ENCODE data around the gene M1AP. TPM values are rescaled to one million over a fixed set of nuclear protein-coding genes. Genes with fewer than 3 reads are reported as not detected.

M1AP gene
- total and polyA plus RNA-seq, 10 donors = 0.26 to 2.0 (median 0.65) TPM

DNA sequence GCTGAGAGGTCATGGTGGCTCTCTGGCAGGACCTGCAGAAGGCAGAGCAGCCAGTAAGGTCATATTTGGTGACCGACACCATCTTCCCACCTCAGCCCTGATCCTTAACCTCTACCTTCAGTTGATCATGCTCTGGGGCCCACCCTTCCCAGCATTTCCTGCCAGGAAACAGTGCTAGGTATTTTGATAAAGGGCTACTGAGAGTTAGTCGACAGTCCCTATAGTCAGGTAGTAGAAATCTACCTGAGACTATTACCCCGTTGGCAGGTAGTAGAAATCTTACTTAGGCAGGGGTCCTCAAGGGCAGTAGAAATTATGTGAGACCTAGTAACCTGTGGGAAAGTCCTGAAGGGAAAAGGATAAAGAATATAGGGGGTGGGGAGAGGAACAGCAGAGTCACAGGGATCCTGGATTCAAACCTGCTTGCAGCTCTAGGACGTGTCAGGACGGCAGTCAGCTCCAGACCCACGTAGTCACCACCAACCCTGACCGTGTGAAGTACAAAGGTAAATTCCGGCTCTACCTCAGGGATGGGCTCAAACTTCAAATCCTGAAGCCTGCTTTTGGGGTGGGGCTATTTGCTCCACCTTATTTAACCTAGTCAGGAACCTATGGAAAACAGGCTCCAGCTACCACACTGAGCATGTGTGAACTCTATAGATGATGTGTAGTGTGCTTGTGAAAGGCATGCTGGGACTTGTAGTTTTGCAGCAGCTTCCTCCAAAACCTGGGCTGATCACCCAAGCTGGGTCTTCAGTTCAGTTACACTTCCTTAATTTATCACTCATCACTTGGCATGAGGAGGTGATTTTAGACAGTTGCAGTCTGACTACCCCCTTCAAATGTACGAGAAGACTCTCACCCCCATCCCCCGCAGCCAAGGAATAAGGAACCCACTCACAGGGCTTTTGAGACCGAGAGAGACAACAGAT, 122.1 kb downstream of the M1AP start, which contains the start of gene DQX1:
TSS of gene DQX1 (minus strand) at position 515 of the 932 bp plus-strand sequence. CDS start at position 13, 502 bp downstream.
- DNase-seq = peak; percentile 55
- intact Hi-C loops (cut with DNase I; ENCODE audit: low total_unique reads) = no loop called here

GRCh38 chr2:74524955-74525716, 123.0 kb downstream of the M1AP start:
- Histone ChIP-seq H3K27ac (no peak overlapping the region), H3K4me3 (no peak overlapping the region), H3K4me1 (peaks cover 8 to 33% (median 18%) of the 10 kb centered on the region in 6 donors), H3K27me3 (replicated peaks in 1 of 7) (peaks cover 0 to 9% (median 0%) of the 10 kb centered on the region in 7 donors), H3K36me3 (peaks cover 0 to 42% (median 30%) of the 10 kb centered on the region in 6 donors), H3K9me3 (no peaks in the 10 kb centered on the region)
- intact Hi-C loops (cut with DNase I; ENCODE audit: low total_unique reads) = no loop called here
- DNase-seq = peak; percentile 69
- 88 to 96% (median 95%) methylated on average over 9 to 10 of the region's 10 CpGs for WGBS, 5 donors
- TF ChIP-seq CTCF (IDR thresholded peaks at IDR 0.05 in 8 of 11, conservative IDR thresholded peaks at IDR 0.05 in 3 of 11) = no peak
- no peak for TF ChIP-seq POLR2AphosphoS5 (IDR thresholded peaks at IDR 0.05)
- TF ChIP-seq POLR2A (IDR thresholded peaks at IDR 0.05) = no peak

More for the DNA sequence above, 122.1 kb downstream of the M1AP start, which contains the start of gene DQX1:
- H3K4me1 ChIP-seq = peaks cover 12 to 41% (median 25%) of the 10 kb centered on the region in 6 donors
- WGBS, 5 donors = 73 to 83% (median 77%) methylated on average over 11 of the region's 11 CpGs
- H3K9me3 ChIP-seq = no peaks in the 10 kb centered on the region
- H3K36me3 ChIP-seq = peaks cover 0 to 42% (median 30%) of the 10 kb centered on the region in 6 donors
- H3K27ac ChIP-seq = no peak within 1 kb of the TSS
- no peak within 1 kb of the TSS for H3K4me3 ChIP-seq
- TF ChIP-seq POLR2AphosphoS5 (IDR thresholded peaks at IDR 0.05) = no peak
- H3K27me3 ChIP-seq (replicated peaks in 1 of 7) = peaks cover 0 to under 1% (median 0%) of the 10 kb centered on the region in 7 donors

DNA sequence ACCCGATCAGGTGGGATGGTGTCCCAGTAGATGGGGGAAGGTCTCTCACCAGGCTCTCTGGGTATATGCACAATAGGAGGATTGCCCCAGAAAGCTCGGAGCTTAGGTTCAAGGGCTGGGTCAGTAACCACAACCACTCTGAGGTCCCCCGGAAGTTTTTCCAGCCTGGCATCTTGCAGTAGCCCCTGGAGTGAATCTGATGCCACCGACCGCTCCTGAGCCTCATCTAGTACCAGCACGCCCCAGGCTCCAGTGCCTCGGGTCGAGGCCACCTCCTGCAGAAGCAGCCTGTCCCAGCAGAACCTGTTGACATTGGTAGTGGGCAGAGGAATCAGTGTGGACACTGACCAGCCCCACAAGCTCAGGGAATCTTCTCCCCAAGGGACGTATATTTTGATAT, 124.1 kb downstream of the M1AP start:
- no peak overlapping the region for H3K4me3 ChIP-seq
- H3K4me1 ChIP-seq = peaks cover 8 to 30% (median 17%) of the 10 kb centered on the region in 6 donors
- TF ChIP-seq POLR2A (IDR thresholded peaks at IDR 0.05) = no peak
- no peak for TF ChIP-seq CTCF (IDR thresholded peaks at IDR 0.05 in 8 of 11, conservative IDR thresholded peaks at IDR 0.05 in 3 of 11)
- TF ChIP-seq POLR2AphosphoS5 (IDR thresholded peaks at IDR 0.05) = no peak
- no peak overlapping the region for H3K27ac ChIP-seq
- intact Hi-C loops (cut with DNase I; ENCODE audit: low total_unique reads) = no loop called here
- WGBS, 5 donors = 87 to 93% (median 90%) methylated on average over 5 to 9 of the region's 9 CpGs
- peaks cover 0 to 42% (median 30%) of the 10 kb centered on the region in 6 donors for H3K36me3 ChIP-seq
- H3K27me3 ChIP-seq (replicated peaks in 1 of 7) = peaks cover 0 to 20% (median 6%) of the 10 kb centered on the region in 7 donors
- peak; percentile 55 for DNase-seq
- H3K9me3 ChIP-seq = no peaks in the 10 kb centered on the region

DNA sequence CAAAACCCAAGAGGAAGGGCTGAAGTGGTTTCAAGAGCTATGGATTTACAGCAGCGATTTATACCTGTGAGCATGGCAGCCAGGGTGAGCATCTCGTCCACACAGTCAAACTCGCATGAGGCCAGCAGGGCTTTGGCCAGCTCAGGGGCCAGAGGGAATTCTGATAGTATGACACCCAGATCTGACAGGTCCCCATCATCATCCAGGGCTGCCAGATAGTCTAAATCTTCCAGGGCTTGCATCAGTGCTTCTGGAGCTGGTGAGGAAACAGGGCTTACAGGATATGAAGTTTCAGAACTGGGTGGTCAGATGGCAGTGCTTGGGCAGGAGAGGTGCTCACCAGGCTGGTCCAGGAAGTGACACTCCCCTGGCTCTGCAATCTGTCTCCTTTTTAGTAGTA, 125.6 kb downstream of the M1AP start:
- intact Hi-C loops (cut with DNase I; ENCODE audit: low total_unique reads) = no loop called here
- H3K9me3 ChIP-seq = no peaks in the 10 kb centered on the region
- WGBS, 5 donors = 78 to 90% (median 83%) methylated on average over 3 of the region's 3 CpGs

More for the DNA sequence above, 125.6 kb downstream of the M1AP start:
- TF ChIP-seq CTCF (IDR thresholded peaks at IDR 0.05 in 8 of 11, conservative IDR thresholded peaks at IDR 0.05 in 3 of 11) = no peak
- no peak for TF ChIP-seq POLR2AphosphoS5 (IDR thresholded peaks at IDR 0.05)
- H3K4me3 ChIP-seq = no peak overlapping the region
- H3K4me1 ChIP-seq = peaks cover 0 to 15% (median 2%) of the 10 kb centered on the region in 6 donors
- H3K27me3 ChIP-seq (replicated peaks in 1 of 7) = peaks cover 0 to 35% (median 21%) of the 10 kb centered on the region in 7 donors
- H3K27ac ChIP-seq = no peak overlapping the region
- peak; percentile 48 for DNase-seq
- peaks cover 0 to 32% (median 22%) of the 10 kb centered on the region in 6 donors for H3K36me3 ChIP-seq

Data from spleen (tissue), 11 donors.